HG02571 (cell line): Measurements from ENCODE around the gene C1orf174.

ENCODE experiments used
- ATAC-seq: cut with Tn5 transposase; IDR thresholded peaks from one replicate; pipeline ENCODE4 v1.9.1; 2021; ENCODE audit warnings: mild to moderate bottlenecking, moderate library complexity; ENCODE audit not compliant: unreplicated experiment

C1orf174 gene

GRCh38 chr1:3910857-3911845 is 11.1 kb upstream of the C1orf174 start:
- ATAC-seq: peak; percentile 51

DNA sequence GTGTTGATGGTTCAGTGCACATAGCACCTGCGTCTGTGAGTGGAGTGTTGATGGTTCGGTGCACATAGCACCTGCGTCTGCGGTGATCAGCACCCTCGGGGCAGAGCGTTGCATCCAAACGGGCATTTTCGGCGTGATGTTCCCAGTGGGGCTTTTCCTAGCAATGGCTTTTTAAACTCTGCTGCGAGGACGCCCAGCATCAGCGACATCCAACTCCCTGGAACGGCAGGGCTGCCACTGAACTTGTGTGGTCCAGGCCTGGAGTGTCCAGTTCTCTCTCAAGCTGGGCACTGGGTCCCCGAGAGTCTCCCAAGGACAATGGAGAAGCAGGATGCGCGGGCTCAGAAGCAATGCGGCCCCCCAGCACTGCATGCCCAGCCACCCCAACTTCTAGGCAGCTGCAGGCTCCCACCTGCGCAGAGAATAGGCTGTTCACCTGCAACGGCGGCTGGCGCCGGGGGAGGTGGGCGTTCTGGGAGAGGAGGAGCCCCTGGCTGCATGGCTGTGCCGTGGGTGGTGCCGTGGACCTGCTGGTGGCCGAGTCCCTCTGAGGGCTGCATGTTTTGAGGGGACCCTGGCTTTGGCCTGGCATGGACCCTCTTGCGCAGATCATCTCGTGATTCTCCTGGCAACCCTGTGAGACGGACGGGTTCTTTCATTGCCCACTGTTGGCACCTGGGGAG is 10.1 kb upstream of the C1orf174 start:
- no peak for ATAC-seq

- no peak for ATAC-seq
Measured at GRCh38 chr1:3909615-3910014, 9.5 kb upstream of the C1orf174 start.

DNA sequence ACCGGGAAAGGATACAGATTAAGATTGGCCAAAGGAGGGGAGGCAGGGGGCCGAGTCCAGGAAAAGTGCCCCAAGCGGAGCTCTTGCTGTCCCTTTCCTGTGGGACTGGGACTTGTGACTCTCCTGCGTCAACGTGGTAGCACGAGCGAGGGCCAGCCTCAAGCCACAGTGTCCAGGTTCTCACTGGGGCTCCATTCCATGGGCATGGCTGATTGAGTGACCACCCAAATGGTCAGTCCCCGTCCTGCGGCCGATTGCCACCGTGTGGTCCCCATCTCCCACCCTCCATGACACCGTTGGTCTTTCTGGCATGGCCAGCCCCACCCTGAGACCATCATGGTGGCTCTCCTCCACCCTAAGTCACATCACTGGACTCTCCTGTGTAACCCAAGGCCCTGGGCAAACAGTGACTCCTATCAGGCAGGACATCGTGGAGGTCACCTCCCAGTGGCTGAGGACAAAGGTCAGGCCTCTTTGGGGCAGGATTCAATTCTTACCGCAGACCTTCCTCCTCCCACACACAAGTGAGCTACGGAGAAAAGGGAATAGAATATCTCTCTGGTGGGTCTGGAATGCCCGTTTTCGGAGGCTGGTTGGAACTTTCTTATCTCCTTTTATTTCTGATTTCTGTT is 8.9 kb upstream of the C1orf174 start:
- no peak for ATAC-seq

DNA sequence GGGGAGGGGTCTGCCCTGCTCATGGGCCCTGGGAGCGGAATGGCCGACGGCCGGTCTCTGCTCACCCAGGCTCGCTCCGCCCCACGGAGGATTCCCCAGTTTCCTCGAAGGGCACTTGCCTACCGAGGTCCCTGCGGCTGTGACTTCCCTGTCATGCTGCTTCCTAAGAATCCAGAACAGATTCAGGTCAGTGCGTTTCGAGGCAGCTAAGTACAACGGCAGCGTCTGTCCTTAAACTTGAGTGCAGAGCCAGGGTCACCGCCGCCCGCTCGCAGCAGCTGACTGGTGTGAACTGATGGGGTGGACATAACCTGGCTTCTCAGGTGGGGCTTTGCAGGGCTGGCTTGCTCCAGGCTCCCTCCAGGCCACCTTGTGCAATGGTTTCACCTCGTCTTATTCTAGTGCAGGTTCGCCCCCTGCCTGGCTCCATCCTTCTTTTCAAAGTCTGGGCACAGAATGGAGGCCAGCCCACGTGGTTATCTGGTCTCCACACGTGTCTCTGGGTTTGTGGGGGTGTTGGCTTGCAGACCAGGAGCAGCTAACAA is 7.6 kb upstream of the C1orf174 start:
- no peak for ATAC-seq

GRCh38 chr1:3907031-3907534 is 7.0 kb upstream of the C1orf174 start:
- ATAC-seq: no peak

DNA sequence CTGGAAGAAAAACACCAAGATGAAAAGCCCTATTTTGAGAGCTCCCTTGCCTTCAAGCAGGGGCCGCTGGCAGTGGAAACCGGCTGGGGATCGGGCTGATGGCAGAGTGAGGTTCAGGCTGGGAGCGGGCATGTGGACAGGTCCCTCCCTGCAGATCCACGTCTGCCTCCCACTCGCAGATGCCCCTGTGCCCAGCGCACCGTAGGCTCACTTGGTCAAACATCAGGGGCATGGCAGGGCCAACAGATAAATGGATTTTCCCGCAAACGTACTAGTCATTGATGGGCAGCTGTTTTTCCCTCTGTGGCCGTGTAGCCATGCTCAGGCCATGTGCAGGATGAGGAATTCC is 6.6 kb upstream of the C1orf174 start:
- no peak for ATAC-seq

DNA sequence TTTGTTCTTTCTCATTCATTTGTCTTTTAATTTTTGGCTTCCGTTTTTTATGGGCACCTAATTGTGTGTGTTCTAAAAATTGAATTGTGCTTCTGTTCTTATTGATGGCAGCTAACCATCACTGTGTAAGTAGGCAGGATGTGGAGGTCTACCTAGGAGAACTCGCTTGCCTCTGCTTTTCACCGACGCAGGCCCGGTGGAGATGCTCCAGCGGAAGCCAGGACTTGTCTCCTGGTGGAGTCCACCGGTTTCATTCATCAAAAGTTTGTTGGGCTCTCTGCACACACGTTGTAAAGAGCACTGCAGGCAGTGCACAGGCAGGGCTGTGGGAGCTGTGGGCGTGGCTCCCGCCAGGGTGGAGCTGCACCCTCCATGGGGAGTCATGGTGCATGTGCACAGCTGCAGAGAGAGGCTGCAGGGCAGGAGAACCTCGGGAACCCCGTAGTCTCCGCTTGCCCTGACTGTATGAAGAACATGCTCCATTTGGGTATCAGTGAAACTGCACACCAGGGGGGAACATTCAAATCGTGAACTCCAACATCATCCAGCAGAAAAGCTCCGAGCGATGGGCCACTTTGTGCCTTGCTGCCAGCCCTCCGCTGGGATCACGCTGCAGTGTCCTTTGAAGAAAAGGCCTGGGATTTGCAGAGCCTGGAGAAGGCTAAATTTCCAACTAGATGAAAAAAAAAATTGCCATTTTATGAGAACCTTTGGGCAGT is 6.0 kb upstream of the C1orf174 start:
- ATAC-seq: no peak

DNA sequence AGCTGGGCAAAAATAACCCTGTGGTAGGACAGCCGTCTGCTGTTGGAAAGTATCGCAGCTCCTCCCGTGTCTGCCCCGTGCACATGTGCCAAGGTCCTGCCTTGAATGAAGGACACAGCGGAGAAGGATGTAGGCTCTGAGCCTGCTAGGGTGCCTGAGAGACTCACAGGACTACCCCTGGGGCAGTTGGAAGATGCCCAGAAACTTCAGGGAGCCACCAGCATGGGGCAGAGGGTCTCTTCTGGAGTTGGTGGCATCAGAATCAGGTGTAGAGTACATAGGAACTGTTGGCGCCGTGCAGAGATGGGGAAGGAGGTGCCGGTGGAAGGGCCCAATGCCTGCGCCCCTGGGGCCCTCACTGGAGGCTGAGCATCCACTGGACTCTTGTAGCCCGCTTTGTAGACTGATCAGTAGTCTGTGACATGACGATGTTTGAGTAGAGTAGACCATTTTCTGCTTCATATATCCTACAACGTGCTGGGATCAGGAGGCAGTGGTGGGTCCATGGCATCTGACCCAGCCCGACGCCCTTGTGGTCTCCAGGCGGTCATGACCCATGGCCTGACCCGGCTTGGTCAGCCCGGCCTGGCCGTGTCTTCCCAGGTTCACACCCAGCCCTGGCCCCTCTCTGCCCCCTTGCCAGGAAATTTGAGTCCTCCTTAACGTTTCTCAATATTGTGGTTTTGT is 5.3 kb upstream of the C1orf174 start:
- ATAC-seq: no peak

GRCh38 chr1:3904843-3905185 is 4.7 kb upstream of the C1orf174 start:
- ATAC-seq: no peak

DNA sequence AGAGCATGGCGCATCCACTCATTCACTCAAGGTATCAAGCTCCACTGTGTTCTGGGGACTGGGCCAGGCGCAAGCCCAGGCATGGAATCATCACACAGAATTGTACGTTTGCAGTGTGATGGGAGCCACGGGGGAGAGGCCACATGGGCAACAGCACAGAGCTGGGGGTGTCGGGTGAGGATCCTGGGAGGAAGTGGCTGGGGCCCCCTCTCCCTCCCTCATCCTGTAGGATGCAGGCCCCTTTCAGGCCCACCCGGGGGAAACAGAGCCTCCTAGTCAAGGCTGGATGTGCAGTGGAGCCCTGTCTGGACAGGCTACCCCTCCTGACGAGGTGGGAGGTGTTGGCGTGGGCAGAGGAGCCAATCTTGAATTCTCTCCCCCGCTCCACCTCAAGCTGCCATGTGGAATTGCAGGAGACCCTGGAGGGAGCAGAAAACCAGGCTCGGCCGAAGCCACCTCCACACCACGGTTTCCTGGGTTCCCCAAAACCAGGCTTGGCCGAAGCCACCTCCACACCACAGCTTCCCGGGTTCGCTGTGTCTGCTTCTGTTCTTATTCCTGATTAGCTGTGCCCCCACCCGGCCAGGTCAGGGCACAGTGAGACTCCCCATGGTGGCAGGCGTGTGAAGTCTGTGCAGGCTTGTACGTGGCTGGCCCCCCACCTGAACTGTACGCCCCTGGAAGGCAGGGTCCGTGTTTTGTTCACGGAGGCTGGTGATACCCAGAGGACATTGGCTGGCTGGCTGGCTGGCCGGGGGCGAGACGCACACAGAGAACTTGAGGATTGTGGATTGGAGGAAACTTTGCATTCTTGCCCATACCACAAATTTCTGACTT is 4.2 kb upstream of the C1orf174 start:
- ATAC-seq: no peak

GRCh38 chr1:3903141-3904005 is 3.3 kb upstream of the C1orf174 start:
- ATAC-seq: no peak

DNA sequence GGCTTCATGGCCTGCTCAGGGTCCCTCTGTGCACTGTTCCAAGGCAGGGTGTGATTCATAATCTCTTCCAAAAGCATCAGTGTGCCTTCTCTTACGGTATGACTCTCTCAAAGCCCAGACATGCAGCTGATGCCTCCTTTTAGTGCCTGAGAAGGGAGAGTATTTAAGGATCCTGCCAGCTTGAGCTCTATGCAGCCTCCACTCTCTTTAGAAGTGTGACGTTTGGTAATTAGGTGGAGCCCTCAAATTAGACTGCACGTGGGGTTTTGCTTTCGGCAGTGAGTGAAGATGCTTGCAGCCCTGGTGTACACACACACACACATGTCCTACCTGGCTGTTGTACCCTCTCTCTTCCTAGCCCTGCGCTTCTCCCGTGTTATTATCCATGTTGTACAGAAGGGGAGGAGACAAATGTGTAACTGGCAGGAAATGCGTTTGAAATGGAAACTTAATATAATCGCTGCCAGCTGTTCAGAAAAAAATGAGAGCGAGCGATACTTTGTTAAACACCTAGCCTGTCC is 2.6 kb upstream of the C1orf174 start:
- ATAC-seq: no peak

DNA sequence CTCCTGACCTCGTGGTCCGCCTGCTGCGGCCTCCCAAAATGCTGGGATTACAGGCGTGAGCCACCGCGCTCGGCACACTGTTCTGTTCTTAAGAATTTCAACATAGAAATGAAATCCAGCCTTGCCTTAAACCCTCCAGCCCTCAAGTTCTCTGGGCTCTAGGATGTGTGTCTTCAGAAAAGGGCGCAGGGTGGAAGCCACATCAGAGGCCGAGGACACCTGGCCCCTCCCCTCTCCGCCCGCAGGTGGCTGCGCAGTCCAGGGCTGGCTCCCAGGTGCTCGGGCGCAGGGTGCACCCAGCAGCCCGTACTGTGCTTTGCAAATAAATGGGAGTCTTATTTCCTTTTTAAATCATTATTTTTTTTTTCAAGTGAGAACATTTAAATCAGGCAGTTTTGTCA is 2.0 kb upstream of the C1orf174 start:
- no peak for ATAC-seq

DNA sequence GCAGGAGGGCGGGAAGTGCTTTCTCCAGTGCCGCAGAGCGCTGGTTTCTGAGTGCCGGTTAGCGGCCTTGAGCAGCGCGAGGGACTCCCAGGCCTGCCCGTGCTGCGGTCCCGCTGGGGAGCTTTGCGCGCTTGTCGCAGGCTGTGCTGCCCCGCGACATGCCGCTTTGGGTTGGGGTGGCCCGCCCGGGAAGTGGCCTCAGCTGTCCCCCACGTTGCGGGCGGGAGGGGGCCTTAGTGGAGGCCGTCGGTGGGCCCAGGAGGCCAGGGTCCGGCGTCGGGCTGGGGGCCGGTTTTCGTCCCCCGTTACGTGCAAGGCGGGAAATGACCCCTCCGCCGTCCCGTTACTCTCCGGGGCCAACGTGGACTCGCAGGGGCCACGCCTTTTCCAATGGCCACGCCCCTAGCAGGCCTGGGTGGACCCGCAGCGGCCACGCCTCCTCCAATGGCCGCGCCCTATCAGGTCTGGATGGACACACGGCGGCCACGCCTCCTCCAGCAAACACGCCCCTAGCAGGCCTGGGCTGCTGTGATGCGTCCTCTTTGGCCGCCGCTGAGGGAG is 977 bp upstream of the C1orf174 start:
- peak; percentile 53 for ATAC-seq

DNA sequence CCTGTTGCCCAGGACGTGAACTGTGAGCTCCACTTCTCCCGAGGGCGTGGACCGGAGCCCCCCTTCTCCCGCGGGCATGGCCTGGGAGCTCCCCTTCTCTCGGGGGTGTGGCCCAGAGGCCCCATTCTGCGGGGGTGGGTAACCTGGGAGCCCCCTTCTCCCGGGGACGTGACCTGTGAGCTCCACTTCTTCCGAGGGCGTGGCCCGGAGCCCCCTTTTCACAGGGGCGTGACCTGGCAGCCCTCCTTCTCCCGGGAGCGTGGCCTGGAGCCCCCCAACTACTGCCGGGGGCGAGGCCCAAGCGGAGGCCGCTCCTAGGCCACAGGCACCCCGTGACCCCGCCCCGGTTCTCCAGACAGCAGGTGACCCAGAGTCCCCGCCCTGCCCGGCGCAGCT is 320 bp downstream of the C1orf174 start:
- no peak for ATAC-seq

DNA sequence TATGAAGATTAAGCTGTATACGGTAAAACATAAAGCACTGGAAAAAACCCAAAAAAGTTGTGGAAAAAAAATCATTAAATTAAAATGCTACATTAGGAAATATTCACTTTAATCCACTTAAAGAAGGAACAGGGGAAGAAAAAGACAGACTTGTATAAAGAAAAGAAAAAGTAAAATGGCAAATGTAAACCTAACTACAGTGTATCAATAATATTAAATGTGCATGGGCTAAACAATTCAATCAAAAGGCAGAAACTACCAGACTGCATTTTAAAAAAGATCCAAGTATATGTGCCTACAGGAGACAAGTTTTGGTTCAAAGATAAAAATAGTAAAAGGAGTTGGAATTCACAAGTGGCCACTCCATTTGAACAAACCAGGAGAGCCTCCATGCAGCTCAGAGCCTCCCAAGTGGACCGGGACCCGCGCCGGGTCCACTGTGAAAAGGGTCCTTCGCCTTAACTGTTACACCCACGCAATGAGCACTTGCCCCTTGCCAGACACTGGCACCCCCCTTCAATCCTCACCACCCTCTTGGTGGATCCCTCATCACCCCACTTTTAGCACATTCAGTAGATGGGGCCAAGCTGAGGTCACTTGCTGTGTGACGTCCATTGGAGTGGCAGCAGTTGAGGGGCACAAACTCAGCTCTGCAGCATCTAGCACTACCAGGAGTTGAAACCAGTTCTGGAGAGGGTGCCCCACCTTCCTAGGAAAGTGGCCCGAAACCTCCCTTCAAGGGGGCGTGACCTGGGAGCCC is 898 bp downstream of the C1orf174 start:
- ATAC-seq: no peak
